Kidney (tissue), 14 donors: ENCODE results near the gene OTOF. TPM values are rescaled to one million over a fixed set of nuclear protein-coding genes. Genes with fewer than 3 reads are reported as not detected.
A peak's percentile ranks its signal among the peaks of the same experiment; 100 is the strongest.

Experiments used
- DNase-seq, 5 donors: peaks; one replicate each; pipeline ENCODE4 v3.0.0-alpha.2; 2013 to 2020
- FAIRE-seq: peaks from 2 replicates; lab custom pipeline; 2012; peaks lifted over from hg19 to GRCh38; lab: Jason Lieb, UNC
- H3K27ac ChIP-seq, 2 donors: one replicate each; pipeline ENCODE4 v1.7.0; 2013; ENCODE audit warnings: low read depth in 2 of 2, low read length in 2 of 2, inconsistent platforms in 1 of 2
- H3K27me3 ChIP-seq: one replicate; pipeline ENCODE4 v1.7.1; 2013; ENCODE audit warnings: low read length, inconsistent platforms; ENCODE audit not compliant: control insufficient read depth, insufficient read depth
- H3K36me3 ChIP-seq, 3 donors: one replicate each; pipeline versions ENCODE4 v1.7.0 to v1.7.1; 2013; ENCODE audit warnings: low read length in 3 of 3, control low read depth in 1 of 3, inconsistent platforms in 1 of 3; ENCODE audit not compliant: insufficient read depth in 3 of 3, control insufficient read depth in 2 of 3
- H3K4me1 ChIP-seq, 3 donors: one replicate each; pipeline versions ENCODE4 v1.7.0 to v1.7.1; 2013; ENCODE audit warnings: low read length in 3 of 3, inconsistent platforms in 1 of 3, low read depth in 1 of 3; ENCODE audit not compliant: control insufficient read depth in 2 of 3, insufficient read depth in 2 of 3
- H3K4me3 ChIP-seq, 3 donors: one replicate each; pipeline versions ENCODE4 v1.7.0 to v1.8.1; 2013; ENCODE audit warnings: low read length in 3 of 3, control low read depth in 1 of 3, inconsistent platforms in 1 of 3
- H3K9ac ChIP-seq, 3 donors: one replicate each; pipeline versions ENCODE4 v1.7.0 to v1.7.1; 2013; ENCODE audit warnings: low read length in 3 of 3, control low read depth in 1 of 3, inconsistent platforms in 1 of 3
- H3K9me3 ChIP-seq, 3 donors: one replicate each; pipeline versions ENCODE4 v1.7.0 to v1.7.1; 2013; ENCODE audit warnings: low read length in 3 of 3, control low read depth in 1 of 3, inconsistent platforms in 1 of 3; ENCODE audit not compliant: control insufficient read depth in 2 of 3, insufficient read depth in 1 of 3
- intact Hi-C: fragments of 100-400 bp; cut with DNase I; formaldehyde crosslinking; loops from one replicate; pipeline ENCODE4 v1.11.1; 2022
- polyA plus RNA-seq: library from polyadenylated mRNA; stranded (reverse); fragments of 350-450 nt; fragmentation: Illumina TruSeq; extraction: RNeasy Lipid Tissue Mini Kit (QIAGEN cat#74804); gene quantifications from one replicate; pipeline ENCODE4 v1.2.3, GENCODE V29; 2014; ENCODE audit warnings: low read depth, low replicate concordance; ENCODE audit not compliant: insufficient read depth
- total RNA-seq: library from RNA; stranded (reverse); fragmentation: NEBNext Ultra II Directional; extraction: Animal tissue kit (Norgen Biotek cat#: 25700); gene quantifications from one replicate; pipeline ENCODE4 v1.2.1, GENCODE V29; 2021
- TF ChIP-seq, protein P1 (sequence below): IDR thresholded peaks from 3 replicates; pipeline ENCODE4 v1.5.1; 2012; ENCODE audit warnings: mild to moderate bottlenecking, moderate library complexity, borderline replicate concordance; ENCODE audit not compliant: insufficient read depth; ENCODE audit errors: extremely low read depth
- donor health status: control.
- donor health status: control.
- donor health status: control.
- donor health status: control.
- donor health status: control.
- donor health status: DM: yes; HTN: yes; CAD: no.
- donor health status: Normal renal cell carcinoma (clear cell type).

Gene OTOF
- total and polyA plus RNA-seq, 2 donors from 2014 or later: 0.16 TPM; not detected in 1

DNA sequence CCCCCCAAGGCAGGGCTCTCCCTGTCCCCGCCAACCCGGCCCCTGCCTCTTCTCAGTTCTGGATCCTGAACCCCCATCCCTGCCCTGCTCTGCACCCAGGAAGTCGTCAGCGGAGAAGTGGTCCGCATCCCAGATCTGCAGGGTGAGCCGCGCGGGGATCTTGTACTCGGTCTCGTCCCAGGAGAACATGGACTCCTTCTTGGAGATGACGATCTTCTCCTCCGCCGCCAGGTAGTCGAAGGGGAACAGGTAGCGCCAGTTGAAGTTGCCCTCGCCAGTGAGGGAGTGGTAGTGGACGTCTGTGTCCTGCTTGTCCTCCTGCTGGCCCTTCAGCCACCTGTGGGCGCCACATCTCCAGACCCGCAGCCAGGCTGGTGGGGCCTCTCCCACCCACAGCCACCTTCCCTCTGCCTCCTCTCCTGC lies 16.3 kb downstream of the OTOF start:
- Histone ChIP-seq H3K4me1 (no peaks in the 10 kb centered on the region), H3K27me3 (no peaks in the 10 kb centered on the region), H3K27ac (no peak overlapping the region), H3K9me3 (no peaks in the 10 kb centered on the region), H3K9ac (no peak overlapping the region), H3K36me3 (no peaks in the 10 kb centered on the region), H3K4me3 (no peak overlapping the region)
- TF ChIP-seq, protein P1, sequence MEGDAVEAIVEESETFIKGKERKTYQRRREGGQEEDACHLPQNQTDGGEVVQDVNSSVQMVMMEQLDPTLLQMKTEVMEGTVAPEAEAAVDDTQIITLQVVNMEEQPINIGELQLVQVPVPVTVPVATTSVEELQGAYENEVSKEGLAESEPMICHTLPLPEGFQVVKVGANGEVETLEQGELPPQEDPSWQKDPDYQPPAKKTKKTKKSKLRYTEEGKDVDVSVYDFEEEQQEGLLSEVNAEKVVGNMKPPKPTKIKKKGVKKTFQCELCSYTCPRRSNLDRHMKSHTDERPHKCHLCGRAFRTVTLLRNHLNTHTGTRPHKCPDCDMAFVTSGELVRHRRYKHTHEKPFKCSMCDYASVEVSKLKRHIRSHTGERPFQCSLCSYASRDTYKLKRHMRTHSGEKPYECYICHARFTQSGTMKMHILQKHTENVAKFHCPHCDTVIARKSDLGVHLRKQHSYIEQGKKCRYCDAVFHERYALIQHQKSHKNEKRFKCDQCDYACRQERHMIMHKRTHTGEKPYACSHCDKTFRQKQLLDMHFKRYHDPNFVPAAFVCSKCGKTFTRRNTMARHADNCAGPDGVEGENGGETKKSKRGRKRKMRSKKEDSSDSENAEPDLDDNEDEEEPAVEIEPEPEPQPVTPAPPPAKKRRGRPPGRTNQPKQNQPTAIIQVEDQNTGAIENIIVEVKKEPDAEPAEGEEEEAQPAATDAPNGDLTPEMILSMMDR: no peak
- intact Hi-C loops: no loop called here
- DNase-seq (peak in 1 of 5 donors; percentile 35), FAIRE-seq (no peak)

DNA sequence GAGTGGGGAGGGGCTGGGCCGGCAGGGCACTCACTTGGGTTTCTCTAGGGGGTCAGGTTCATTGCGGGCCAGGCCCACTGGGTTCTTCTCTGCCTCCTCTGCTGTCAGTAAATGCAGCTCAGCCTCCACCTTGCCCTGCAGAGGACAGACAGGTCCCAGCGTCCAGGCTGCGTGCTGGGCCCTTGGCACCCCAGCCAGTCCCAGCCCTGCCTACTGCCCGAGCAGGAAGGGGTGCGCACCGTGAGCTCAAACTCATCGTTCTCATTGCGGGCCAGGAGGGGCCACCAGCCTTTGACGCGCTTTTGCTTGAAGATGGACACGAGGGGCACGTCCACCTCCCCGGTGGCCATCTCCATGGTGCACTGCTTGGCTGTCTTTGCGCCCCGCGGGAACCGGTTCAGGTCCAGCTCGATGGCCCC lies 17.3 kb downstream of the OTOF start:
- Histone ChIP-seq H3K4me1 (no peaks in the 10 kb centered on the region), H3K27ac (no peak overlapping the region), H3K4me3 (no peak overlapping the region), H3K36me3 (no peaks in the 10 kb centered on the region), H3K9me3 (no peaks in the 10 kb centered on the region), H3K9ac (no peak overlapping the region), H3K27me3 (no peaks in the 10 kb centered on the region)
- peak in 2 of 5 donors; percentile 43 to 54 for DNase-seq
- no peak for FAIRE-seq
- intact Hi-C loops: no loop called here
- TF ChIP-seq, protein P1: no peak

DNA sequence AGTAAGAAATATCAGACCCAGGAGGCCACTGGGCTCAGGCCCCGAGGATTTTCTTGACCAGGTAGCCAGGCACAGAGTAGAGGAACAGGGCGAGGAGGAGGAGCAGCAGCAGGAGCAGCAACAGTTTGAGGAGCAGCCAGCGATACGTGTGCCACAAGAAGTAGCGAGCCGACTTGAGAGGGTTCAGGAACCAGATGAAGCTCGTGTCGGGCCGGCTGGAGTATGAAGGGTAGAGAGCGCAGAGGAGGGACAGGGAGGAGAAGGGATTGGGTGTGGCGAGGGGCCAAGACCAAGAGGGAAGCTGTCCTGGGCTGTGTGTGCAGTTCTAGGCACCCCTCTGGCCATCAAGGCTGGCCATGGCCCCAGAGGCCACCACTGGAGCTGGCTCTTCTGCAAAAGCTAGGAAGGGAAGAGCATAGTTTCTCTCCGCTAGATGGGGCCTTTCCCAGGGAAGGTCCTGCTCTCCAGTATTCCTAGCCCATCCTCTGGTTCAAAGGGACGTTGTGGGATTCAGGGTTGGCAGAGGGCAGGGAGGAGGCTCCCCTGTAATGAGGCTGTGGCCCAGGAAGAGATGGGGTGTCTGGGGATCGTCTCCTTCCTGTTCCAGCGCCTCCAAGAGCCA lies 17.8 kb downstream of the OTOF start:
- no peak for FAIRE-seq
- no peak overlapping the region for H3K9ac ChIP-seq
- no peaks in the 10 kb centered on the region for H3K36me3 ChIP-seq
- no peak overlapping the region for H3K4me3 ChIP-seq
- TF ChIP-seq, protein P1: no peak
- DNase-seq: peak in 1 of 5 donors; percentile 29
- H3K27me3 ChIP-seq: no peaks in the 10 kb centered on the region
- intact Hi-C loops: no loop called here
- H3K9me3 ChIP-seq: no peaks in the 10 kb centered on the region
- H3K27ac ChIP-seq: no peak overlapping the region
- H3K4me1 ChIP-seq: no peaks in the 10 kb centered on the region
